K562 (cell line): Measurements from ENCODE around the gene OR52K1. TPM values are rescaled to one million over a fixed set of nuclear protein-coding genes. Genes with fewer than 3 reads are reported as not detected.
A peak's percentile ranks its signal among the peaks of the same experiment; 100 is the strongest.

ENCODE experiments used
- ATAC-seq: fragments of 200-7000 bp; cut with Tn5 transposase; 3 replicates; pipeline ENCODE4 v1.9.1; 2020; ENCODE audit warnings: moderate library complexity
- BruUV-seq: library from RNA; stranded (reverse); fragments of 400-500 nt; replicated peaks from 2 replicates; lab custom pipeline; 2021; lab: Mats Ljungman, UMichigan
- CTCF ChIA-PET: fragments of 300-600 bp; formaldehyde crosslinking; extraction: SDS; loops from one replicate; lab custom pipeline; 2021; ENCODE audit warnings: low intra/inter-chr PET ratio; lab: Yijun Ruan, JAX
- POLR2A ChIA-PET: fragments of 300-600, 350-650 bp; sonication (Branson Sonifier 250); formaldehyde crosslinking; extraction: SDS; loops from one replicate; lab custom pipeline; 2021; ENCODE audit warnings: antibody characterized with exemption, inconsistent platforms; lab: Yijun Ruan, JAX
- DNase-seq, 4 experiments: peaks; one replicate each; pipeline versions ENCODE4 v3.0.0 to v3.0.0-alpha.2; 2011 to 2018; ENCODE audit warnings: low spot score in 3 of 4, mixed read lengths in 3 of 4; ENCODE audit errors: extremely low read depth in 1 of 4
- FAIRE-seq: peaks from 2 replicates; lab custom pipeline; 2011; peaks lifted over from hg19 to GRCh38; lab: Jason Lieb, UNC
- H2AFZ ChIP-seq: 2 replicates; pipeline ENCODE4 v1.6.0; 2011; ENCODE audit warnings: low read depth, low read length, control low read depth, inconsistent platforms
- H3K27ac ChIP-seq: fragments of 200-600 bp; 3 replicates; pipeline ENCODE4 v1.8.0; 2011; ENCODE audit warnings: low read depth, mild to moderate bottlenecking, control low read depth, inconsistent platforms, low read length, moderate library complexity, mixed read lengths; ENCODE audit errors: extremely low read depth
- H3K27me3 ChIP-seq, 2 experiments: fragments of 300-600 bp in 1 of 2; 2 replicates in 1 of 2; 3 replicates in 1 of 2; pipeline versions ENCODE4 v1.6.0 to v1.8.0; 2011; ENCODE audit warnings: inconsistent platforms in 2 of 2, low read length in 2 of 2, mild to moderate bottlenecking in 1 of 2, mixed read lengths in 1 of 2, moderate library complexity in 1 of 2; ENCODE audit not compliant: control insufficient read depth in 2 of 2, insufficient read depth in 2 of 2
- H3K36me3 ChIP-seq: fragments of 300-600 bp; 3 replicates; pipeline ENCODE4 v1.8.0; 2011; ENCODE audit warnings: mild to moderate bottlenecking, low read length, inconsistent platforms; ENCODE audit not compliant: control insufficient read depth, insufficient read depth
- H3K4me1 ChIP-seq, 2 experiments: fragments of 200-600 bp in 1 of 2; replicated peaks in 1 of 2; 2 replicates in 1 of 2; 3 replicates in 1 of 2; pipeline versions ENCODE4 v1.5.1 to v1.8.0; 2011; ENCODE audit warnings: inconsistent platforms in 2 of 2, low read length in 2 of 2, mild to moderate bottlenecking in 1 of 2, mixed read lengths in 1 of 2, moderate library complexity in 1 of 2; ENCODE audit not compliant: control insufficient read depth in 2 of 2, insufficient read depth in 2 of 2
- H3K4me2 ChIP-seq: 2 replicates; pipeline ENCODE4 v1.6.1; 2011; ENCODE audit warnings: low read length, control low read depth, inconsistent platforms, mixed read lengths; ENCODE audit not compliant: insufficient read depth
- H3K4me3 ChIP-seq: fragments of 200-600 bp; sonication (generic), shearing (Covaris generic); 2 replicates; pipeline ENCODE4 v1.5.1; 2016; ENCODE audit warnings: control low read depth, inconsistent platforms
- H3K79me2 ChIP-seq: fragments of 200-600 bp; 3 replicates; pipeline ENCODE4 v1.8.0; 2011; ENCODE audit warnings: low read length, inconsistent platforms; ENCODE audit not compliant: control insufficient read depth, insufficient read depth
- H3K9ac ChIP-seq, 2 experiments: 2 replicates each; pipeline versions ENCODE4 v1.6.0 to v1.6.1; 2011; ENCODE audit warnings: low read depth in 2 of 2, low read length in 2 of 2, control low read depth in 1 of 2, inconsistent platforms in 1 of 2, mild to moderate bottlenecking in 1 of 2, mixed read lengths in 1 of 2; ENCODE audit not compliant: insufficient read depth in 1 of 2
- H3K9me1 ChIP-seq: one replicate; pipeline ENCODE4 v1.6.0; 2011; ENCODE audit warnings: inconsistent platforms, mild to moderate bottlenecking, low read length, moderate library complexity; ENCODE audit not compliant: control insufficient read depth, insufficient read depth
- H3K9me3 ChIP-seq: replicated peaks from 2 replicates; pipeline ENCODE4 v1.5.1; 2011; ENCODE audit warnings: low read depth, low read length, inconsistent platforms; ENCODE audit not compliant: control insufficient read depth, insufficient read depth
- H4K20me1 ChIP-seq: replicated peaks from 2 replicates; pipeline ENCODE4 v1.6.1; 2011; ENCODE audit warnings: low read length, inconsistent platforms, mixed read lengths; ENCODE audit not compliant: control insufficient read depth, insufficient read depth
- CCNT2 ChIP-seq: IDR thresholded peaks from 2 replicates; pipeline ENCODE4 v1.6.1; 2011; ENCODE audit warnings: borderline replicate concordance, low read depth, mild to moderate bottlenecking, moderate library complexity, mixed read lengths, low read length; ENCODE audit not compliant: insufficient read length; ENCODE audit errors: extremely low read depth
- FOSL1 ChIP-seq: fragments of 200-800 bp; sonication (Bioruptor generic); conservative IDR thresholded peaks from 2 replicates; pipeline ENCODE4 v1.6.1; 2016; ENCODE audit warnings: missing genetic modification characterization, missing compliant biosample characterization
- POLR2B ChIP-seq: fragments of 450-650 bp; IDR thresholded peaks from 2 replicates; pipeline ENCODE4 v1.6.1; 2018; ENCODE audit warnings: low read depth; ENCODE audit not compliant: partially characterized antibody
- PRDM10 ChIP-seq: fragments of 450-650 bp; IDR thresholded peaks from 2 replicates; pipeline ENCODE4 v1.6.1; 2018; ENCODE audit not compliant: partially characterized antibody
- PREB ChIP-seq: sonication (generic); formaldehyde crosslinking; IDR thresholded peaks from 2 replicates; pipeline ENCODE4 v1.8.1; 2023; ENCODE audit warnings: mild to moderate bottlenecking, missing genetic modification reagents
- ZKSCAN3 ChIP-seq: fragments of 250-450 bp; sonication (Bioruptor Pico); IDR thresholded peaks from 2 replicates; pipeline ENCODE4 v1.4.0; 2020
- ZNF609 ChIP-seq: sonication (generic); formaldehyde crosslinking; IDR thresholded peaks from 2 replicates; pipeline ENCODE4 v1.8.1; 2023; ENCODE audit warnings: missing genetic modification reagents, mild to moderate bottlenecking, borderline replicate concordance
- in situ Hi-C: fragments of 300-500 bp; cut with MboI; formaldehyde crosslinking; loops from 4 replicates; pipeline ENCODE4 v1.15.0; 2018; ENCODE audit warnings: inconsistent platforms, mixed read lengths
- intact Hi-C: fragments of 100-400 bp; cut with micrococcal nuclease; formaldehyde crosslinking; loops from 2 replicates; pipeline ENCODE4 v1.14.2; 2022
- polyA plus RNA-seq, 8 experiments: library from polyadenylated mRNA; depleted of rRNA in 4 of 8; stranded (reverse) in 5 of 8; unstranded in 3 of 8; fragments of >200 nt; fragmentation: Nextera tagmentation in 2 of 8; fragmentation: Illumina TruSeq in 1 of 8; extraction: Ambion mirVana in 2 of 8; extraction: Trizol in 1 of 8; gene quantifications; 2 replicates each; pipeline versions ENCODE4 v1.2.1 to v1.2.3, GENCODE V29; 2011 to 2014; ENCODE audit warnings: inconsistent platforms in 1 of 8, missing spikeins in 1 of 8
- total RNA-seq, 7 experiments: library from RNA; depleted of rRNA in 6 of 7; stranded (reverse); fragments of >200 nt in 6 of 7; fragmentation: Illumina TruSeq in 2 of 7; extraction: Trizol in 2 of 7; gene quantifications; 2 replicates each; pipeline versions ENCODE4 v1.2.1 to v1.2.3, GENCODE V29; 2011 to 2021; ENCODE audit warnings: low replicate concordance in 1 of 7
- TF ChIP-seq, protein P1 (sequence below): fragments of 450-650 bp; IDR thresholded peaks from 2 replicates; pipeline ENCODE4 v1.6.1; 2017; ENCODE audit warnings: antibody characterized with exemption

The OR52K1 gene
- total and polyA plus RNA-seq, 9 of the 15 experiments (the other 6 are each of a cell fraction or from before 2014, with no cell fraction given) = not detected

DNA sequence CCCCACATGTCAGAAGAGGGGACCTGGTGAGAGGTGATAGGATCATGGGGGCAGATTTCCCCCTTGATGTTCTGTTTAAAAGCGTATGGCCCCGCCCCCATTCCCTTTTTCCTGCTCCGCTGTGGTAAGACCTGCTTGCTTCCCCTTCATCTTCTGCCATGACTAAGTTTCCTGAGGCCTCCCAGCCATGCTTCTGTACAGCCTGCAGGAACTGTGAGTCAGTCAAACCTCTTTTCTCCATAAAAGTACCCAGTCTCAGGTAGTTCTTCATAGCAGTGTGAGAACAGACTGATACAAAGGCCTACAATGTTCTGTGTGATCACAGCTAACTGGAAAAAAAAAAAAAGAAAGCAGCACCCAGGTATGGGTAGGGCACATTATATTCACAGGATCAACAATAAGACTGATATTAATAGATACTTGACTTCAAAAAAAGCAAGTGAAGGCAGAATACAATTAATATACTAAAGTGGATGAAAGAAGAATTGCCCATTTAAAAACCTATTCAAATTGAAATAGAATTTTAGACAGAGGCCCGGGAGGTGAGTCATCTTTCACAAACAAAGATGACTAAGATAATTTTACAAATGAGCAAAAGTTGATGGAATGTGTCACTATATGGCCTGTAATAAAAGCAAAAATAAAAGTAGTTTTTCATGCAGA lies 1.7 kb upstream of the OR52K1 start (continued):
- no peak for TF ChIP-seq ZNF609
- no peak for TF ChIP-seq POLR2B

DNA sequence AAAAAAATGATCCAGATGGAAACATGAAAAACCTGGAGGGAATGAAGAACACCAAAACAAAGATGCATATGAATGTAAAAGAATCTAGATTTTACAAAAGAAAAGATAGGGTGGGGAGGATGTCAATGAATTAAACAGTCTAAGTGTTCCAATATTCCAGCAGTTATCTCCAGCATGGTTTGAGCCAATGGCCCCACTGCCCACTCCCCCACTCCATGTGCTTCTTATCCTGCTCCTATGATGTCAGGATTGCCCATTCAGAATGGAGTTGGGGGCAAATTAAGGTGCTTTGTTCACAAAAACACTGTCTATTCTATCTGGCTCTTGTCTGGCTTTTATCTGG lies 1.2 kb upstream of the OR52K1 start:
- Histone ChIP-seq H3K4me1 (peaks cover 0 to 3% of the 10 kb centered on the region in 2 experiments; a peak in 2 of 5 replicates), H3K79me2 (no peaks in the 10 kb centered on the region), H3K4me3 (no peak overlapping the region), H3K9me3 (no peaks in the 10 kb centered on the region), H3K27ac (no peak overlapping the region), H4K20me1 (no peaks in the 10 kb centered on the region), H3K27me3 (0 out of 5 replicates have a peak, but pooled peaks cover 0 to 2% of the 10 kb centered on the region in 2 experiments), H3K9me1 (no peaks in the 10 kb centered on the region), H3K9ac (no peak overlapping the region), H3K4me2 (no peak overlapping the region), H3K36me3 (no peaks in the 10 kb centered on the region), H2AFZ (no peak overlapping the region)
- ChIA-PET POLR2A (no interaction called here), CTCF (no interaction called here)
- BruUV-seq = no TSS peak
- FAIRE-seq (no peak), DNase-seq (no peak), ATAC-seq (no peak)
- intact Hi-C loops (no loop called here), in situ Hi-C loops (no loop called here)
- TF ChIP-seq FOSL1 (tag) = peak; percentile 56; the same call in 1 of the 2 replicates
- TF ChIP-seq ZKSCAN3 (CRISPR knock-in tag) = no peak
- peak; percentile 12 for TF ChIP-seq PRDM10
- TF ChIP-seq, protein P1, sequence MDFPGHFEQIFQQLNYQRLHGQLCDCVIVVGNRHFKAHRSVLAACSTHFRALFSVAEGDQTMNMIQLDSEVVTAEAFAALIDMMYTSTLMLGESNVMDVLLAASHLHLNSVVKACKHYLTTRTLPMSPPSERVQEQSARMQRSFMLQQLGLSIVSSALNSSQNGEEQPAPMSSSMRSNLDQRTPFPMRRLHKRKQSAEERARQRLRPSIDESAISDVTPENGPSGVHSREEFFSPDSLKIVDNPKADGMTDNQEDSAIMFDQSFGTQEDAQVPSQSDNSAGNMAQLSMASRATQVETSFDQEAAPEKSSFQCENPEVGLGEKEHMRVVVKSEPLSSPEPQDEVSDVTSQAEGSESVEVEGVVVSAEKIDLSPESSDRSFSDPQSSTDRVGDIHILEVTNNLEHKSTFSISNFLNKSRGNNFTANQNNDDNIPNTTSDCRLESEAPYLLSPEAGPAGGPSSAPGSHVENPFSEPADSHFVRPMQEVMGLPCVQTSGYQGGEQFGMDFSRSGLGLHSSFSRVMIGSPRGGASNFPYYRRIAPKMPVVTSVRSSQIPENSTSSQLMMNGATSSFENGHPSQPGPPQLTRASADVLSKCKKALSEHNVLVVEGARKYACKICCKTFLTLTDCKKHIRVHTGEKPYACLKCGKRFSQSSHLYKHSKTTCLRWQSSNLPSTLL = no peak
- no peak for TF ChIP-seq CCNT2
- TF ChIP-seq PREB (CRISPR knock-in tag) = no peak
